PC-9 (cell line): ENCODE results near the gene RSPRY1. TPM values are rescaled to one million over a fixed set of nuclear protein-coding genes. Genes with fewer than 3 reads are reported as not detected.

Experiments used
- BruUV-seq: library from RNA; stranded (reverse); fragments of 400-500 nt; replicated peaks from 2 replicates; lab custom pipeline; 2021; lab: Mats Ljungman, UMichigan
- CTCF ChIA-PET: fragments of 300-600 bp; sonication (Branson Sonifier 250); formaldehyde crosslinking; loops from one replicate; lab custom pipeline; 2022; ENCODE audit warnings: antibody characterized with exemption; lab: Charles Lee
- POLR2A ChIA-PET: fragments of 300-600 bp; sonication (Branson Sonifier 250); formaldehyde crosslinking; loops from one replicate; lab custom pipeline; 2022; ENCODE audit warnings: antibody characterized with exemption; ENCODE audit not compliant: unreplicated experiment; lab: Charles Lee
- DNase-seq, 2 experiments: peaks; one replicate each; pipeline versions ENCODE4 v3.0.0 to v3.0.0-alpha.2; 2015 to 2022; ENCODE audit warnings: mixed read lengths in 1 of 2
- H2AFZ ChIP-seq: fragments of 200-600 bp; sonication (generic); 2 replicates; pipeline ENCODE4 v1.8.1; 2017; ENCODE audit warnings: antibody characterized with exemption
- H3F3A ChIP-seq: fragments of 200-600 bp; sonication (generic); 2 replicates; pipeline ENCODE4 v1.8.1; 2017; ENCODE audit warnings: antibody characterized with exemption, mild to moderate bottlenecking, low read depth; ENCODE audit not compliant: insufficient read depth
- H3K27ac ChIP-seq: fragments of 200-600 bp; sonication (generic); 2 replicates; pipeline ENCODE4 v1.6.1; 2016; ENCODE audit warnings: mixed run types
- H3K27me3 ChIP-seq: fragments of 200-600 bp; sonication (generic); 2 replicates; pipeline ENCODE4 v1.6.1; 2016; ENCODE audit warnings: low read depth, mixed run types; ENCODE audit not compliant: insufficient read depth
- H3K36me3 ChIP-seq: fragments of 200-600 bp; sonication (generic); 2 replicates; pipeline ENCODE4 v1.6.1; 2016; ENCODE audit warnings: low read depth, mixed run types
- H3K4me1 ChIP-seq: fragments of 200-600 bp; sonication (generic); replicated peaks from 2 replicates; pipeline ENCODE4 v1.6.1; 2016; ENCODE audit warnings: mixed run types; ENCODE audit not compliant: insufficient read depth
- H3K4me2 ChIP-seq: fragments of 200-600 bp; sonication (generic); 2 replicates; pipeline ENCODE4 v1.6.1; 2017; ENCODE audit warnings: mixed run types
- H3K4me3 ChIP-seq: fragments of 200-600 bp; sonication (generic); 2 replicates; pipeline ENCODE4 v1.6.1; 2016; ENCODE audit warnings: mixed run types
- H3K79me2 ChIP-seq: fragments of 200-600 bp; sonication (generic); 2 replicates; pipeline ENCODE4 v1.6.1; 2017; ENCODE audit warnings: low read depth, mixed run types
- H3K9me2 ChIP-seq: fragments of 200-600 bp; sonication (generic); 2 replicates; pipeline ENCODE4 v1.8.1; 2017; ENCODE audit warnings: mild to moderate bottlenecking; ENCODE audit not compliant: insufficient read depth
- H3K9me3 ChIP-seq: fragments of 200-600 bp; sonication (generic); 2 replicates; pipeline ENCODE4 v1.8.1; 2016; ENCODE audit warnings: low read depth; ENCODE audit not compliant: insufficient read depth
- H4K20me1 ChIP-seq: fragments of 200-600 bp; sonication (generic); 2 replicates; pipeline ENCODE4 v1.8.1; 2017; ENCODE audit not compliant: insufficient read depth
- EZH2 ChIP-seq: fragments of 200-600 bp; sonication (generic); IDR thresholded peaks from 2 replicates; pipeline ENCODE4 v1.8.0; 2017; ENCODE audit warnings: antibody characterized with exemption, low read depth
- intact Hi-C: fragments of 100-400 bp; cut with micrococcal nuclease; formaldehyde crosslinking; loops from one replicate; pipeline ENCODE4 v1.10.0; 2022; ENCODE audit not compliant: unreplicated experiment
- total RNA-seq: library from RNA; stranded (reverse); gene quantifications from 2 replicates; pipeline ENCODE4 v1.2.3, GENCODE V29; 2021
- TF ChIP-seq, protein P1 (sequence below): fragments of 200-600 bp; sonication (generic); conservative IDR thresholded peaks from 2 replicates; pipeline ENCODE4 v1.6.1; 2017; ENCODE audit warnings: mixed run types, antibody characterized with exemption, mild to moderate bottlenecking, moderate library complexity

RSPRY1 gene
- total RNA-seq, 1 experiment from 2014 or later = 26.3 TPM

DNA sequence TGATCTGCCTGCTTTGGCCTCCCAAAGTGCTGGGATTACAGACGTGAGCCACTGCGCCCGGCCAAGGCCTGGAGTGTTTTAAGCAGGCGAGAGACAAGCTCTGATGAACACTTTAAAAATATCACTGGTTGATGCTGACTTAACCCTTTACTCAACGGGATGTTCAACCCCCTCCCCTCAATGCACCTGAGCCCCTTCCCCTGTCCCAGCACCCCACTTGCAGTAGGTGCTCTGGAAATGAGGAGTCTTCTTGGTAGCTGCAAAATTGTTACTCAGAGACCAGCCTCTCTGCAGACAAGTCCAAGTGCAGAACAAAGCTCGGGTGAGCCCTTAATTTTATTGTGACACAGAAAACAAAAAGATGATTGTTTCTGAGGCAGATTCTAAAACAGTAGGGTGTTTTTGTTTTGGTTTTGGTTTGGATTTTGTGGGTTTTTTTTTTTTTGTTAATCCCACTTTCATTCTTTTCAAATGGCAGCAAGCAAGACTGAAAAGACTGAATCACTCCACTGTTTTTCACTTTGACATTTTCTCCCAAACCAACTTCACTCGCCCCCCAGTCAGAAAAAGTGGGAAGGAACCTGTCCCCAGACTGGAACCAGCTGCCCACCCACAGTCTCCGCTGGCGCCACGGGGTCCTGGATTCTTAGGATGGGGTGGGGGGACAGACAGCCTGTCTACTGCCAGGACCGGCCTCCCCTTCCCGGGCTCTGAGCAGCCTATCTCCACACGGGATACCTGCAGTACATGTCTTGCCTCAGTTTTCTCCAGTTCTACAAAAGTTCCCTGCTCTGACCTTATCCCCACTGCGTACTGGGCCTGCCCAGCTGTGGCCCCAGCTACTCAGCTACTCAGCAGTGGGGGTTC lies 103.5 kb downstream of the RSPRY1 start:
- POLR2A ChIA-PET = interaction anchor here (0.7 kb wide), 2 partner anchors 98 to 494 kb away, joined by 4 read pairs; no protein-coding TSS in a partner anchor
- no peak for DNase-seq
- no peak overlapping the region for H3K27ac ChIP-seq

More for the DNA sequence above, 103.5 kb downstream of the RSPRY1 start:
- no peak overlapping the region for H3K4me2 ChIP-seq
- no peak overlapping the region for H2AFZ ChIP-seq
- no peaks in the 10 kb centered on the region for H3K79me2 ChIP-seq
- H4K20me1 ChIP-seq = no peaks in the 10 kb centered on the region
- H3F3A ChIP-seq = peaks cover 34% of the 10 kb centered on the region; the same call in 1 of the 2 replicates
- TF ChIP-seq, protein P1, sequence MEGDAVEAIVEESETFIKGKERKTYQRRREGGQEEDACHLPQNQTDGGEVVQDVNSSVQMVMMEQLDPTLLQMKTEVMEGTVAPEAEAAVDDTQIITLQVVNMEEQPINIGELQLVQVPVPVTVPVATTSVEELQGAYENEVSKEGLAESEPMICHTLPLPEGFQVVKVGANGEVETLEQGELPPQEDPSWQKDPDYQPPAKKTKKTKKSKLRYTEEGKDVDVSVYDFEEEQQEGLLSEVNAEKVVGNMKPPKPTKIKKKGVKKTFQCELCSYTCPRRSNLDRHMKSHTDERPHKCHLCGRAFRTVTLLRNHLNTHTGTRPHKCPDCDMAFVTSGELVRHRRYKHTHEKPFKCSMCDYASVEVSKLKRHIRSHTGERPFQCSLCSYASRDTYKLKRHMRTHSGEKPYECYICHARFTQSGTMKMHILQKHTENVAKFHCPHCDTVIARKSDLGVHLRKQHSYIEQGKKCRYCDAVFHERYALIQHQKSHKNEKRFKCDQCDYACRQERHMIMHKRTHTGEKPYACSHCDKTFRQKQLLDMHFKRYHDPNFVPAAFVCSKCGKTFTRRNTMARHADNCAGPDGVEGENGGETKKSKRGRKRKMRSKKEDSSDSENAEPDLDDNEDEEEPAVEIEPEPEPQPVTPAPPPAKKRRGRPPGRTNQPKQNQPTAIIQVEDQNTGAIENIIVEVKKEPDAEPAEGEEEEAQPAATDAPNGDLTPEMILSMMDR = no peak
- TF ChIP-seq EZH2 = no peak
- no peaks in the 10 kb centered on the region for H3K36me3 ChIP-seq
- CTCF ChIA-PET = interaction anchor here (0.6 kb wide), 1 partner anchor 9 kb away, joined by 3 read pairs; no protein-coding TSS in a partner anchor
- intact Hi-C loops = loop anchor here (10.0 kb wide), 1 partner anchor 305 kb away; the partner anchor contains the start of gene NLRC5
- BruUV-seq = no TSS peak
- no peaks in the 10 kb centered on the region for H3K9me3 ChIP-seq
- H3K4me1 ChIP-seq = peaks cover 26% of the 10 kb centered on the region
- no peak overlapping the region for H3K4me3 ChIP-seq
- H3K27me3 ChIP-seq = no peaks in the 10 kb centered on the region
- no peaks in the 10 kb centered on the region for H3K9me2 ChIP-seq

Other genes with a start within 250 kb of the RSPRY1 start
- not detected in 2 replicates for gene CETP, start 224.4 kb upstream of the RSPRY1 start, total RNA-seq
- 21.9 and 29.7 TPM in 2 replicates for gene NLRC5, start 196.8 kb upstream of the RSPRY1 start, total RNA-seq
- gene CPNE2, start 93.7 kb upstream of the RSPRY1 start, total RNA-seq = 34.7 and 35.2 TPM in 2 replicates
- 92.4 and 121 TPM in 2 replicates for gene PSME3IP1, start 290 bp upstream of the RSPRY1 start, total RNA-seq
- 19.8 and 23.6 TPM in 2 replicates for gene ARL2BP, start 58.9 kb downstream of the RSPRY1 start, total RNA-seq
- 1.8 and 2.8 TPM in 2 replicates for gene PLLP, start 98.3 kb downstream of the RSPRY1 start, total RNA-seq
- gene CCL22, start 172.5 kb downstream of the RSPRY1 start, total RNA-seq = 0.24 and 0.35 TPM in 2 replicates
- not detected in 2 replicates for gene CX3CL1, start 186.2 kb downstream of the RSPRY1 start, total RNA-seq
- gene CCL17, start 218.4 kb downstream of the RSPRY1 start, total RNA-seq = not detected in 2 replicates